GM21529 (cell line): ENCODE results near the gene KLK8.

Experiments used
- ATAC-seq: cut with Tn5 transposase; IDR thresholded peaks from one replicate; pipeline ENCODE4 v1.9.1; 2021; ENCODE audit not compliant: unreplicated experiment

Gene KLK8

GRCh38 chr19:50957587-50957986 lies 43.8 kb downstream of the KLK8 start:
- ATAC-seq: no peak

GRCh38 chr19:50952910-50953309 lies 48.5 kb downstream of the KLK8 start, which contains the start of gene KLK5:
Gene KLK5 (minus strand): TSS chr19:50953038. CDS start chr19:50952657, 381 bp downstream.
- ATAC-seq: no peak

GRCh38 chr19:50949861-50950260 lies 51.5 kb downstream of the KLK8 start:
- ATAC-seq: no peak

GRCh38 chr19:50947123-50947522 lies 54.3 kb downstream of the KLK8 start:
- no peak for ATAC-seq
